Psoas muscle (tissue), 8 donors: ENCODE results near the gene NKX1-2. TPM values are rescaled to one million over a fixed set of nuclear protein-coding genes. Genes with fewer than 3 reads are reported as not detected.

Experiments
- ATAC-seq, 4 donors: fragments of 200-7000 bp; cut with Tn5 transposase; one replicate each; pipeline ENCODE4 v1.9.1; 2020; ENCODE audit warnings: moderate library complexity in 3 of 4, mild to moderate bottlenecking in 2 of 4
- DNase-seq, 2 donors: peaks; one replicate each; pipeline ENCODE4 v3.0.0-alpha.2; 2020
- H3K27ac ChIP-seq: fragments of 200-600 bp; one replicate; pipeline ENCODE4 v1.8.0; 2022
- H3K27me3 ChIP-seq, 3 donors: fragments of 200-600 bp in 1 of 3; one replicate each; pipeline versions ENCODE4 v1.6.1 to v1.8.0; 2013 to 2022; ENCODE audit warnings: low read length in 2 of 3, mild to moderate bottlenecking in 2 of 3, moderate library complexity in 1 of 3; ENCODE audit not compliant: insufficient read depth in 3 of 3
- H3K36me3 ChIP-seq, 2 donors: fragments of 200-600 bp in 1 of 2; one replicate each; pipeline versions ENCODE4 v1.6.1 to v1.8.0; 2013 to 2022; ENCODE audit warnings: low read depth in 1 of 2, mild to moderate bottlenecking in 1 of 2, moderate library complexity in 1 of 2; ENCODE audit not compliant: insufficient read depth in 1 of 2
- H3K4me1 ChIP-seq: fragments of 200-600 bp; one replicate; pipeline ENCODE4 v1.8.0; 2022
- H3K4me3 ChIP-seq: fragments of 200-600 bp; one replicate; pipeline ENCODE4 v1.8.0; 2022; ENCODE audit warnings: mild to moderate bottlenecking
- H3K9me3 ChIP-seq: fragments of 200-600 bp; one replicate; pipeline ENCODE4 v1.8.0; 2022
- WGBS, 3 donors: extraction: QIAGEN DNeasy Blood & Tissue Kit; methylation state at CpG; one replicate each; pipeline versions ENCODE4 v1.1.6 to v1.1.7; 2013; 5-methylcytosine and 5-hydroxymethylcytosine counted together
- intact Hi-C, 2 donors: fragments of 100-400 bp; cut with DNase I; formaldehyde crosslinking; loops; one replicate each; pipeline versions ENCODE4 v1.11.0 to v1.14.2; 2022
- polyA plus RNA-seq, 3 donors: library from polyadenylated mRNA; stranded (reverse); fragments of 200-250 nt; gene quantifications; one replicate each; pipeline ENCODE4 v1.2.3, GENCODE V29; 2013
- total RNA-seq, 4 donors: library from RNA; stranded (reverse); fragmentation: NEBNext Ultra II Directional in 2 of 4; extraction: Animal tissue kit (Norgen Biotek cat#: 25700) in 2 of 4; gene quantifications; one replicate each; pipeline versions ENCODE4 v1.2.1 to v1.2.4, GENCODE V29; 2021 to 2023
- TF ChIP-seq, protein P1 (sequence below): fragments of 200-600 bp; IDR thresholded peaks from one replicate; pipeline ENCODE4 v1.8.0; 2022; ENCODE audit warnings: antibody characterized with exemption
- donor health status: healthy with polysubstance abuse.
- donor health status: DM: no; HTN: no; CAD: no; lungs with moderate emphysema.
- donor health status: Bipolar disorder and iron deficiency.
- donor health status: healthy.
- donor health status: DM: yes; HTN: yes; CAD: no.
- donor health status: DM: no; HTN: no; CAD: no.
- donor health status: DM: no; HTN: no; CAD: no.
- donor health status: DM: yes; HTN: yes; CAD: no.

The NKX1-2 gene
- total and polyA plus RNA-seq, 7 donors = not detected

- WGBS, 3 donors = 59 to 67% (median 63%) methylated on average over 8 of the region's 8 CpGs
- no peak overlapping the region for H3K27ac ChIP-seq
These were observed 46.3 kb downstream of the NKX1-2 start for GRCh38 chr10:124403548-124403947.

DNA sequence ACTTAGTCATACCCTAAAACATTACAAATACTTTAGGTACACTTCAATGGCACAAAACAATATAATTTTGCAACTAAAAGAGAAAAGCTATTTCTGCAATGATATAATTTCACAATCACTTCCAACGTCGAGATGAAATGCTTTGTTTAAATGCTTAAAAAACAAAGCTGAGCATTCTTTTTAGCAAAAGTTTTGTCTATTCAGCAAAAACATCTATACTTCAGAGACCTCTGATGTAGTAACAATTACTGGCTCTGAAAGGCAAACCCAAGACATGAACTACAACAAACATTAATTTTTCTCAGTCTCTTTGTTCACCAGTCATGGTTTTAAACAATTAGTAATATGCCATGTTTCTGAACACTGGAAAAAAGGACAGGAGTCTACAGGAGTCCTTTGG lies 47.6 kb downstream of the NKX1-2 start:
- Histone ChIP-seq H3K4me3 (no peak overlapping the region), H3K4me1 (no peaks in the 10 kb centered on the region), H3K27me3 (no peaks in the 10 kb centered on the region), H3K9me3 (no peaks in the 10 kb centered on the region), H3K36me3 (peaks cover 3 to 98% of the 10 kb centered on the region in 2 donors), H3K27ac (no peak overlapping the region)
- DNase-seq (no peak), ATAC-seq (no peak)
- WGBS, 3 donors = 73 to 85% (median 75%) methylated on average over 2 of the region's 2 CpGs
- TF ChIP-seq, protein P1, sequence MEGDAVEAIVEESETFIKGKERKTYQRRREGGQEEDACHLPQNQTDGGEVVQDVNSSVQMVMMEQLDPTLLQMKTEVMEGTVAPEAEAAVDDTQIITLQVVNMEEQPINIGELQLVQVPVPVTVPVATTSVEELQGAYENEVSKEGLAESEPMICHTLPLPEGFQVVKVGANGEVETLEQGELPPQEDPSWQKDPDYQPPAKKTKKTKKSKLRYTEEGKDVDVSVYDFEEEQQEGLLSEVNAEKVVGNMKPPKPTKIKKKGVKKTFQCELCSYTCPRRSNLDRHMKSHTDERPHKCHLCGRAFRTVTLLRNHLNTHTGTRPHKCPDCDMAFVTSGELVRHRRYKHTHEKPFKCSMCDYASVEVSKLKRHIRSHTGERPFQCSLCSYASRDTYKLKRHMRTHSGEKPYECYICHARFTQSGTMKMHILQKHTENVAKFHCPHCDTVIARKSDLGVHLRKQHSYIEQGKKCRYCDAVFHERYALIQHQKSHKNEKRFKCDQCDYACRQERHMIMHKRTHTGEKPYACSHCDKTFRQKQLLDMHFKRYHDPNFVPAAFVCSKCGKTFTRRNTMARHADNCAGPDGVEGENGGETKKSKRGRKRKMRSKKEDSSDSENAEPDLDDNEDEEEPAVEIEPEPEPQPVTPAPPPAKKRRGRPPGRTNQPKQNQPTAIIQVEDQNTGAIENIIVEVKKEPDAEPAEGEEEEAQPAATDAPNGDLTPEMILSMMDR = no peak
- intact Hi-C loops = no loop called here

More at GRCh38 chr10:124403548-124403947, 46.3 kb downstream of the NKX1-2 start:
- Histone ChIP-seq H3K9me3 (no peaks in the 10 kb centered on the region), H3K4me3 (no peak overlapping the region), H3K27me3 (no peaks in the 10 kb centered on the region), H3K4me1 (no peaks in the 10 kb centered on the region), H3K36me3 (peaks cover 5 to 98% of the 10 kb centered on the region in 2 donors)
- ATAC-seq (peak; percentile 61 to 92 (median 75)), DNase-seq (no peak)
- intact Hi-C loops = no loop called here
- TF ChIP-seq, protein P1 = peak; percentile 58

DNA sequence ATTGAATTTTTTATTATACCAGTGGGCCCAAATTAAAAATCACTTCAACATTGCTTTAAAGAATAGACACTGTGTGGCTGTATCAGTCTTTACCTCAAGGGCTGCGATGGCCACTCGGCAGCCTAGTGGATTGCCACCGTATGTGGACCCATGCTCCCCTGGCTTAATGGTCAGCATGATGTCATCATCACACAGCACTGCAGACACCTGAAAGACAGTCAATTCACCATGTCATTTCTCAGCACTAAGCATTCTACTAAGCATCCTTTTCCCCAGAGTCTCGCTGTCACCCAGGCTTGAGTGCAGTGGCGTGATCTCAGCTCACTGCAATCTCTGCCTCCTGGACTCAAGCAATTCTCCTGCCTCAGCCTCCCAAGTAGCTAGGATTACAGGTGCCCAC lies 48.2 kb downstream of the NKX1-2 start:
- TF ChIP-seq, protein P1 = no peak
- 95 to 98% (median 97%) methylated on average over 5 of the region's 5 CpGs for WGBS, 3 donors
- Histone ChIP-seq H3K27me3 (no peaks in the 10 kb centered on the region), H3K4me3 (no peak overlapping the region), H3K36me3 (peaks cover 3 to 98% of the 10 kb centered on the region in 2 donors), H3K9me3 (no peaks in the 10 kb centered on the region), H3K4me1 (no peaks in the 10 kb centered on the region), H3K27ac (no peak overlapping the region)
- intact Hi-C loops = no loop called here
- DNase-seq (no peak), ATAC-seq (no peak)

Other genes starting within 250 kb of the NKX1-2 start
- gene OAT, start 31.1 kb downstream of the NKX1-2 start, total RNA-seq = 10 to 100 TPM; 23.2 to 38.6 (median 32.3) TPM
- 10 to 100 TPM in 2 of 3 donors, 1 to 10 TPM in 1; 9.5 to 64.5 (median 26.1) TPM for gene OAT, start 31.1 kb downstream of the NKX1-2 start, polyA plus RNA-seq
- 10 to 100 TPM in 1 of 4 donors, 1 to 10 TPM in 3; 5.6 to 12.8 (median 8.0) TPM for gene LHPP, start 11.8 kb upstream of the NKX1-2 start, total RNA-seq
- gene LHPP, start 11.8 kb upstream of the NKX1-2 start, polyA plus RNA-seq = 1 to 10 TPM; 4.7 to 6.1 (median 5.2) TPM